H1 (cell line): ENCODE measurements around the gene LBH. TPM values are rescaled to one million over a fixed set of nuclear protein-coding genes. Genes with fewer than 3 reads are reported as not detected.

Source experiments
- CREB1 ChIP-seq: IDR thresholded peaks from 2 replicates; pipeline ENCODE4 v1.6.1; 2012; ENCODE audit warnings: inconsistent platforms
- YY1 ChIP-seq: IDR thresholded peaks from 2 replicates; pipeline ENCODE4 v1.6.1; 2011; ENCODE audit warnings: low read depth, mild to moderate bottlenecking, low read length
- polyA plus RNA-seq, 7 experiments: library from polyadenylated mRNA; depleted of rRNA in 3 of 7; stranded (reverse) in 5 of 7; unstranded in 2 of 7; fragments of >200 nt in 5 of 7; fragments of 200-250 nt in 2 of 7; gene quantifications; 1 replicate in 5 of 7; 2 replicates in 1 of 7; 4 replicates in 1 of 7; pipeline versions ENCODE4 v1.2.1 to v1.2.3, GENCODE V29; 2011 to 2013; ENCODE audit warnings: missing spikeins in 2 of 7, mixed read lengths in 2 of 7
- total RNA-seq: library from RNA; stranded (reverse); fragmentation: NEBNext Ultra II Directional; extraction: Animal tissue kit (Norgen Biotek cat#: 25700); gene quantifications from 2 replicates; pipeline ENCODE4 v1.2.1, GENCODE V29; 2021
- TF ChIP-seq, protein P1 (sequence below): IDR thresholded peaks from 2 replicates; pipeline ENCODE4 v1.6.1; 2011; ENCODE audit warnings: low read depth, mild to moderate bottlenecking, low read length; ENCODE audit not compliant: insufficient read depth

LBH gene
- total and polyA plus RNA-seq, 2 of the 8 experiments (the other 6 are each of a cell fraction or from before 2014, with no cell fraction given): 25.7 to 34.5 TPM

DNA sequence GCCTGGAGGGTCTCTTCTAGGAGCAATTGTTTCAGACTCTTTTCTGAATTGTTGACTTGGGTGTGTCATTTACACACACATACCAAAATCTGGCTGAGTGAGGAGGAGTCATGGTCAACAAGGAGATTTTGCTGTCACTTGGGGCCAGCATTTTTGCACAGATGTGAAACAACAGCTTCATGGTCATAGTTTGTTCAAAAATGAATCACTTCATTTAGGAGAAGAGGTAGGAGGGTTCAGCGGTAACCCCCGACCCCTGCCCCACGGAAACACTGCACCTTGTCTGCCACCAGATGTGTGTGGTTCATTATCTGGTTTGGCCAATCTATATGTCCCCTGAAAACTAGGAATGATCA is 42.2 kb downstream of the LBH start (continued):
- no peak for TF ChIP-seq CREB1
- TF ChIP-seq, protein P1, sequence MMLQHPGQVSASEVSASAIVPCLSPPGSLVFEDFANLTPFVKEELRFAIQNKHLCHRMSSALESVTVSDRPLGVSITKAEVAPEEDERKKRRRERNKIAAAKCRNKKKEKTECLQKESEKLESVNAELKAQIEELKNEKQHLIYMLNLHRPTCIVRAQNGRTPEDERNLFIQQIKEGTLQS: no peak
- no peak for TF ChIP-seq YY1
